ENCODE data around the gene XPNPEP1.

The XPNPEP1 gene

DNA sequence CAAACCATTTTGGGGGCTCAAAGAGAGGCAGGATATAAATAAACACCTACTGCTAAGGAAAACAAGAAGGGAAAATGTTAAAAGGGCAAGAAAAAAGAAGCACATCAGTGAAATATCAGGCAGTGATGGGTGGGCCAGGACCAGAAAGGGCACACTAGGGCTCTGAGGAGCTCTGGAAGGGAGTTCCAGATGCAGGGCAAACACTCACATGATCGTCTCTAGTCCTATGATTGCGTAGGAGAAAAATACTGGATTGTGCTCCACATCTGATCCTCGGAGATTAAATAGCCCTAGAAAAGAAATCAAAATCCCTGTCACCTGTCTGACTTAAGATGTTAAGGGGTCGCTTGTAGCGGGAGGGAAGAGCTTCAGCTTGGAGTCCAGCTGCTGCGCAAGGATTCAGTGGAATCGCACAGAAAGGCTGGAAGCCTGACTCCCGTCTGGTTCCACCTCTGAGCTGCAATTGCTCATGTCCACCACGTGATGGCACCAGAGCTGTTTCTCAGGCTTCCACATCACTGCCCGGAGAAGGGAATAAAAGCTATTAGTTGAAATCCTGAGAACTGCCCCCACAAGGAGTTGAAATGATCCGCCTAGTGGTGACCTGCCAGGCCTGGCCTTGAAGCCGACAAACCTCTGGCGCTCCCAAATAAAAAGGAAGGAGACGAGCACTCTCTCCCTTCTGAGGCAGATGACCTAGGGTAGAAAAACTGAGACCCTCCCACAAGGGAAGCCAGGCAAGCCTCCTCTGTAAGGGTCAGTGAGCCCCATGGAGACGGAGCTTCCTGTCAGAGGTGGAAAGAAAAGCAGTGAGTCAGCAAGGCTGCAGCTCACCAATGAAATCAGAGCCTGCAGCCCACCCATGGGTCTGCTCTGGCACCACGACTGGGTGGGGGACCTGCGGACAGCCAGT, 39.2 kb downstream of the XPNPEP1 start:
- H2AFZ ChIP-seq (ENCODE audit: low read depth), result no peak overlapping the region
- no peaks in the 10 kb centered on the region for H3K36me3 ChIP-seq (ENCODE audit: insufficient read depth)
- peaks cover 97% of the 10 kb centered on the region for H3K4me1 ChIP-seq (ENCODE audit: low read depth, poor library complexity, severe bottlenecking)
- H3K4me2 ChIP-seq, result peak overlapping the region; percentile 54
- peak overlapping the region; percentile 47; the same call in 1 of the 2 replicates for H3K9ac ChIP-seq
- no peaks in the 10 kb centered on the region for H4K20me1 ChIP-seq (ENCODE audit: insufficient read depth)
- H3K27me3 ChIP-seq (ENCODE audit: insufficient read depth, low read depth), result no peaks in the 10 kb centered on the region
- TF ChIP-seq, protein P1, sequence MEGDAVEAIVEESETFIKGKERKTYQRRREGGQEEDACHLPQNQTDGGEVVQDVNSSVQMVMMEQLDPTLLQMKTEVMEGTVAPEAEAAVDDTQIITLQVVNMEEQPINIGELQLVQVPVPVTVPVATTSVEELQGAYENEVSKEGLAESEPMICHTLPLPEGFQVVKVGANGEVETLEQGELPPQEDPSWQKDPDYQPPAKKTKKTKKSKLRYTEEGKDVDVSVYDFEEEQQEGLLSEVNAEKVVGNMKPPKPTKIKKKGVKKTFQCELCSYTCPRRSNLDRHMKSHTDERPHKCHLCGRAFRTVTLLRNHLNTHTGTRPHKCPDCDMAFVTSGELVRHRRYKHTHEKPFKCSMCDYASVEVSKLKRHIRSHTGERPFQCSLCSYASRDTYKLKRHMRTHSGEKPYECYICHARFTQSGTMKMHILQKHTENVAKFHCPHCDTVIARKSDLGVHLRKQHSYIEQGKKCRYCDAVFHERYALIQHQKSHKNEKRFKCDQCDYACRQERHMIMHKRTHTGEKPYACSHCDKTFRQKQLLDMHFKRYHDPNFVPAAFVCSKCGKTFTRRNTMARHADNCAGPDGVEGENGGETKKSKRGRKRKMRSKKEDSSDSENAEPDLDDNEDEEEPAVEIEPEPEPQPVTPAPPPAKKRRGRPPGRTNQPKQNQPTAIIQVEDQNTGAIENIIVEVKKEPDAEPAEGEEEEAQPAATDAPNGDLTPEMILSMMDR (conservative IDR thresholded peaks at IDR 0.05; ENCODE audit: low read depth, low read length), result peak; percentile 94
- no peak overlapping the region for H3K4me3 ChIP-seq (IDR thresholded peaks at IDR 0.05; ENCODE audit: insufficient read depth, low read depth, low read length)
- H3K79me2 ChIP-seq (ENCODE audit: insufficient read depth, low read depth), result peaks cover 21% of the 10 kb centered on the region; the same call in 1 of the 2 replicates
- H3K27ac ChIP-seq, result peak overlapping the region; percentile 99

DNA sequence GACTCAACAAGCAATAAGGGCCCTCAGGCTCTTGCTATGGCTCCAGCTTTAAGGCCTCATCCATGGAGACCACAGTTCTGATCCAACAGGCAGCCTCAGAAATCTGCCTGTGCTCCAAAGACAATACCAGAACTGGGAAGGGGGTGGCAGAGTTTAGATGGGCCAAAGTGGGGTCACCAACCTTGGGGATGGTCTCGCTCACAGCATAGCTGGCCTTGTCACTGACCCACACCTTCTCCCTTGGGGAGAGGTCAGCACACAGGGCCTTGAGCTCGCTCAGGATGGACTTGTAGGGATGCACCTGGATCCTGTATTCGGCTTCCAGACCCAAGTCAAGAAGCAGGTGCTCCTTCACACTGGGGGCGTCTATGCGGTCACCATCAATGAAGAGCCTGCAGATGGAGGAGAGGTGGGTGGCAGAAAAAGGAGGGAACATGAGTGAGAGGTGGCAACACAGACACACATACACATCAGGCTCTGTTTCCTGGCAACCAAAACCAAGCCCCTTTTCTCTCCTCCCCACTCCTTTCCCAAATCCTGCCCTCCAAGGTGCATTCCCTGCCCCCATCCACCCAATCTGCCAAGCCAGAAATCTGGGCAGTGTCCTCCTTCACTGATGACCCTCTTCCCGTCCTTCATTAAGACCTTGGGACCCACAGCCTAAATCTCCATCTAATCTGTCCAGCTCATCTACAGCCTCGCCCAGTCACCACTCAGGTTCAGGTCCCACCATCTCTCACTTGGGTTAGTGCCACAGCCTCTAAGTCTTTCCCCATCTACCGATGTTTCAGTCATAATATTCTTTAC, 40.9 kb downstream of the XPNPEP1 start:
- Histone ChIP-seq H3K9ac (peak overlapping the region; percentile 25; the same call in 1 of the 2 replicates), H3K4me3 (IDR thresholded peaks at IDR 0.05; ENCODE audit: insufficient read depth, low read depth, low read length) (no peak overlapping the region), H4K20me1 (ENCODE audit: insufficient read depth) (no peaks in the 10 kb centered on the region), H3K27ac (peak overlapping the region; percentile 99), H3K4me1 (ENCODE audit: low read depth, poor library complexity, severe bottlenecking) (peaks cover 80% of the 10 kb centered on the region), H3K36me3 (ENCODE audit: insufficient read depth) (peaks cover 3% of the 10 kb centered on the region; the same call in 1 of the 2 replicates), H3K27me3 (ENCODE audit: insufficient read depth, low read depth) (no peaks in the 10 kb centered on the region), H2AFZ (ENCODE audit: low read depth) (no peak overlapping the region), H3K4me2 (peak overlapping the region; percentile 58), H3K79me2 (ENCODE audit: insufficient read depth, low read depth) (peaks cover 6% of the 10 kb centered on the region; the same call in 1 of the 2 replicates)
- TF ChIP-seq, protein P1 (conservative IDR thresholded peaks at IDR 0.05; ENCODE audit: low read depth, low read length), result no peak

DNA sequence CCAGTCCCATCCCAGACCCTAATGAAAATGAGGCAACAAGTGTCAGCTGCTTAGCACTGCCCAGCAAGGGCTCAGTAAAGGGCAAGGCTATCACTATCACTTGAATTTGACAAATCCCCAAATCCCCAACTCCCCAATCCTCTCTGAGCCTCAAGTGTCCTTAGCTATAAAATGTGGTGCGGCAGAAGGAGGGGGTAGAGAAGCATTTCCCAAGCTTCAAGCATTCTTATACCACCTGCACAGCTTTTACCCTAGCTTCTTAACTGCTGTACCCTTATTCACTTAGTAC, 41.6 kb downstream of the XPNPEP1 start:
- Histone ChIP-seq H3K79me2 (ENCODE audit: insufficient read depth, low read depth) (peaks cover 3% of the 10 kb centered on the region; the same call in 1 of the 2 replicates), H3K4me3 (IDR thresholded peaks at IDR 0.05; ENCODE audit: insufficient read depth, low read depth, low read length) (no peak overlapping the region), H3K9ac (peak overlapping the region; percentile 25; the same call in 1 of the 2 replicates), H3K4me1 (ENCODE audit: low read depth, poor library complexity, severe bottlenecking) (peaks cover 73% of the 10 kb centered on the region), H3K36me3 (ENCODE audit: insufficient read depth) (peaks cover 3% of the 10 kb centered on the region; the same call in 1 of the 2 replicates), H4K20me1 (ENCODE audit: insufficient read depth) (no peaks in the 10 kb centered on the region), H3K27ac (peak overlapping the region; percentile 99), H2AFZ (ENCODE audit: low read depth) (no peak overlapping the region), H3K4me2 (peak overlapping the region; percentile 58), H3K27me3 (ENCODE audit: insufficient read depth, low read depth) (no peaks in the 10 kb centered on the region)
- TF ChIP-seq, protein P1 (conservative IDR thresholded peaks at IDR 0.05; ENCODE audit: low read depth, low read length), result no peak

DNA sequence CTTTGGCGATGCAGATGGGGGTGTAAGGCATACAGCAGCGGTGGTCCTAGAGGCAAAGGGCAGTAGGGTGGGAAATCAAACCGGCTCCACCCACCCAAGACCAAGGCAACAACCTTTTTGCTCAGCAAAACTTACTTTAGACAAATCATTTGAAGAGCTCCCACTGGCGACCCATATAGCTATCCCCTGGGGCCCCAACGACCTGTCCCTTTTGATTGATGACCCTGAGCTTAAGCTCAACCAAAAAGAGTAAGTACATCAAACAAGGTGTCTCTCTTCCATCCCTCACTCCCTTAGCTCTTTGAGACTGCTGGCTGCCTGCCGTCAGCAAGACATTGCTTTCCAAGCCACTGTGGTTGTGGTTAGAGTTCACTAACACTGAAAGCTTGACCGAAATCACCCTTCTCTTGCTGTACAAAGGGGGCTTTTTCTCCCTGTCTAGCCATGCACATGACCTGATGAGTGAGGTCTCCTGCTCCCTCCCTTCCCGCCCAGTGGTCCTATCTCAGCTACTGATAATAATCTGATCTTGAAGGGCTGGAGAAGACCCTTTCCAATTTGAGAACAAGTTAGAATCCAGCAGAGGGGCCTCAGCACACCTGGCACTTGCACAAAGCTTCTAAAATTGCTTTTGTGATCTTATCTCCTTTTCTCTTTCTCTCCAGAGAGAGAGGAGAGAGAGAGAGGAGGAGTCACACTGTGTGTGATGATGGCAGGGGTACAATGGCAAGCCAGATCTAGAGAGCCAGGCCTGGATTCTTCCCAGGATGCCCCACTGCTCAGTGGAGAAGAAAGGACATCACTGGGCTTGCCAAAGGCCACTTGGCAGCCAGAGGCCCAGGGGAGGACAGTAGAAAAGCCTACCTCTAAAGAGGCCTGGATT, 42.2 kb downstream of the XPNPEP1 start:
- Histone ChIP-seq H3K27me3 (ENCODE audit: insufficient read depth, low read depth) (no peaks in the 10 kb centered on the region), H3K27ac (peak overlapping the region; percentile 99), H2AFZ (ENCODE audit: low read depth) (no peak overlapping the region), H3K79me2 (ENCODE audit: insufficient read depth, low read depth) (peaks cover 3% of the 10 kb centered on the region; the same call in 1 of the 2 replicates), H3K4me1 (ENCODE audit: low read depth, poor library complexity, severe bottlenecking) (peaks cover 67% of the 10 kb centered on the region), H3K4me2 (peak overlapping the region; percentile 58), H3K36me3 (ENCODE audit: insufficient read depth) (peaks cover 3% of the 10 kb centered on the region; the same call in 1 of the 2 replicates), H3K9ac (peak overlapping the region; percentile 25; the same call in 1 of the 2 replicates), H3K4me3 (IDR thresholded peaks at IDR 0.05; ENCODE audit: insufficient read depth, low read depth, low read length) (no peak overlapping the region), H4K20me1 (ENCODE audit: insufficient read depth) (no peaks in the 10 kb centered on the region)
- TF ChIP-seq, protein P1 (conservative IDR thresholded peaks at IDR 0.05; ENCODE audit: low read depth, low read length), result no peak

Measured in KMS-11 (cell line).